Pons (tissue), 1 donor: ENCODE data around the gene BCKDHB.

Source experiments
- DNase-seq: peaks from one replicate; pipeline ENCODE4 v3.0.0-alpha.2; 2016; ENCODE audit warnings: low spot score

BCKDHB gene

GRCh38 chr6:80151635-80152034 lies 45.2 kb downstream of the BCKDHB start:
- no peak for DNase-seq

GRCh38 chr6:80154160-80154559 lies 47.7 kb downstream of the BCKDHB start:
- no peak for DNase-seq

DNA sequence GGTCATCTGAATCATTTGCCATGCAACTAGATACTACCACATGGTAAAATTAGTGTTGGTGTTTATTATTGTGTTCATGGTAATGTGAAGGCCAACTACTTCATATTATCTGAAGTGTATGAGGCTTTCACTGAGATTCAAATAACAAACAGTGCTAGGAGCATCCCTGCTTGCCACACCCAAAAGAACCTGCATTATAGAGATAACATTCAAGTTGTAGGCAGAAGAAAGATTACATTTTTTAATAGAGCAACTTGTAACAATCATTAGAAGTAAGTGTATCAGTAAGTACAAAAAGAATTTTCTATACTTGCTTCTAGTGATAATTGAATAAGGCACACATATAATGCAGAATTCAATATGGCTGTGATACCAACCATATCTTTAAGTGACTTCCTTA lies 49.8 kb downstream of the BCKDHB start:
- DNase-seq: no peak

GRCh38 chr6:80158478-80158989 lies 52.1 kb downstream of the BCKDHB start:
- DNase-seq: no peak

GRCh38 chr6:80161434-80161833 lies 55.0 kb downstream of the BCKDHB start:
- no peak for DNase-seq

- DNase-seq: no peak
Measured at GRCh38 chr6:80163754-80164187, 57.3 kb downstream of the BCKDHB start.

- DNase-seq: no peak
Measured at GRCh38 chr6:80165143-80165542, 58.7 kb downstream of the BCKDHB start.

GRCh38 chr6:80165819-80166218 lies 59.3 kb downstream of the BCKDHB start:
- no peak for DNase-seq

- no peak for DNase-seq
Measured at GRCh38 chr6:80170433-80170832, 64.0 kb downstream of the BCKDHB start.

DNA sequence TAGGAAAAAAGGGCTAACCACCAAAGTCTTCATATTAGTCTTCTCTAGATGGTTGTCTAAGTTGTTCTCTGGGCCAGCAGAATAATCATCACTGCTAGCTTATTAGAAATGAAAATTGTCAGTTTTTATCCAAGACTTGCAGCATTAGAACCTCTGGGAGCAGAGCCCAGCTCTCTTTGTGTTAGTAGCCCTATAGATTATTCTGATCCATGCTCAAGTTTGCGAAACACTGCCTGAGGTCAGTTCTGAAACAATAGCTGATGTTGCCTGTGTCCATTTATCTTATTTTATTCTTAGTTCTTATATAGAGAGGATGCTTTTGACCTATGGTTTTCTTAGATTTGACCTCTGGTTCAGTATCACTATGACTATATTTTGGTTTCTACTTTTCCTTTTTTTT lies 66.9 kb downstream of the BCKDHB start:
- DNase-seq: no peak

DNA sequence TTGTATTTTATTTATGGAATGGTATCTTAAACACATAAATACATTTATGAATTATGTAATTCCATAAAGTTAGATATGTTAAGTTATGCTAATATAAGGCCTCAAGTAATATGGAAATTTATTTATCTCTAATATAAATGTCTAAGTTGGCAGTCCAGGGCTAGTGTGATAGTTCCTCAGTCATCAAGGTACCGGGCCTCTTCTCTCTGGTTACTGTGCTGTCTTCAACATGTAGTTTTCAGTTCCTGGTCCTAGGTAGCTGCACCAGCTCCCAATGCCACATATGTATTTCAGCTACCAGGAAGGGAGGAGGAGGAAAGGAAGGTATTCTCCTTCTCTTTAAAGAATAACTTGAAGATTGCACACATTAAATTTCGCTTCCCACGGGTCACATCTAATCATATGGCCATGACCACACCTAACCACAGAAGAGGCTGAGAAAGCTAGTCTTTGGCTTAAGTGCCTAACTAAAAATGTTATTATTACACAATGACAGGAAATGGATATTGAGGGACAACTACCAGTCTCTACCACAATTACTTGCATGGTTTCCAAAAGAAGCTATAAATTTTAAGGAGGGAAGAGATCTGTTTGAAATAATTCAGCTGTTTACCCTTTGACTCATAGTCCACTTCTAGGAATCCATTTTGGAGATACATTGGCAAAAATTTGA lies 68.6 kb downstream of the BCKDHB start:
- DNase-seq: no peak

GRCh38 chr6:80179695-80180094 lies 73.2 kb downstream of the BCKDHB start:
- DNase-seq: no peak

DNA sequence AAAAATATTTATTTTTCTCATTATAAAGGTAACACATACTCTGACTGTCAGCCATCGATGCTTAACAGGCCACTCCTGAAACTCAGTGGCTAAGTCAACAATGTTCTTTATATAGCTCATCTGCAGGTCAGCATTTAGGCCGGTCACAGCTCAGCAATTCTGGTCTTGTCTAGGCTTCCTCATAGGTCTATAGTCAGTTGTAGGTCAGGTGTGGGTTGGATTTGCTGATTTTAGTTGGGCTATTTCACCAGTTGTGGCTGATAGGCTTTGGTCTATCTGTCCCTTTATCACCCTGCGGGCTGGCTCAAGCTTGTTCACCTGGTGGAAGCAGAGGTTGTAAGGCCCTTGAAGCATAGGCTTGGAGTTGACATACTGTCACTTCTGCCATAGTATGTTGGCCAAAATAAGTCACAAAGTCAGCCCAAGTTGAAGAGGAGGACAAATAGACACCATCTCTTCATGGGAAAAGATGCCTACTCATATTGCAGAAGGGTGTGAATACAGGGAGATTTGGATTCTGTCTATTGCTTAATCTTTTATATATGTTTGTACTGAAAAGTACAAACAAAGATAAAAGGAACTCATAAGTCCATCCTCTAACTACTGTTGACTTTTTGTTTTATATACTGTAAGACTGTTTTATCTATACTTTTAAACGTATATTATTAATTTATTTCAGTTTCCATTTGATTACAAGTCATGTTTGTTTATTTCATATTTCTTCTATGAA lies 75.0 kb downstream of the BCKDHB start:
- no peak for DNase-seq

DNA sequence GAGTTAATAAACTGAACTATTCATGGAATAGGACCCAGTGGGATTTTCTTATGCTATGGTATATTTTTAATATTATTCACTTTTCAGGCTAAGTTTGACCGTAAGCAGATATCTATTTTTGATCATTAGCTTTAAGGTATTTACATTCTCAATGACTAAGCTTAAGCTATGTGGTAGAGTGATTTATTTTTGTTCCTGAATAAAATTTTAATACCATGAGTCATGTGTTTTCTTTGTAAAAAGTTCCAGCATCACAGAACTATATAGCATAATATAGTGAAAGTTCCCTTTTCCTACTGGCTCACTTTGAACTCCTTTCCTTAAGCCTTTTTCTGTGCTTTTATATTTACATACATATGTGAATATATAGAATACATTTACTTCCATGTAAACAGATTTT lies 75.8 kb downstream of the BCKDHB start:
- DNase-seq: no peak

DNA sequence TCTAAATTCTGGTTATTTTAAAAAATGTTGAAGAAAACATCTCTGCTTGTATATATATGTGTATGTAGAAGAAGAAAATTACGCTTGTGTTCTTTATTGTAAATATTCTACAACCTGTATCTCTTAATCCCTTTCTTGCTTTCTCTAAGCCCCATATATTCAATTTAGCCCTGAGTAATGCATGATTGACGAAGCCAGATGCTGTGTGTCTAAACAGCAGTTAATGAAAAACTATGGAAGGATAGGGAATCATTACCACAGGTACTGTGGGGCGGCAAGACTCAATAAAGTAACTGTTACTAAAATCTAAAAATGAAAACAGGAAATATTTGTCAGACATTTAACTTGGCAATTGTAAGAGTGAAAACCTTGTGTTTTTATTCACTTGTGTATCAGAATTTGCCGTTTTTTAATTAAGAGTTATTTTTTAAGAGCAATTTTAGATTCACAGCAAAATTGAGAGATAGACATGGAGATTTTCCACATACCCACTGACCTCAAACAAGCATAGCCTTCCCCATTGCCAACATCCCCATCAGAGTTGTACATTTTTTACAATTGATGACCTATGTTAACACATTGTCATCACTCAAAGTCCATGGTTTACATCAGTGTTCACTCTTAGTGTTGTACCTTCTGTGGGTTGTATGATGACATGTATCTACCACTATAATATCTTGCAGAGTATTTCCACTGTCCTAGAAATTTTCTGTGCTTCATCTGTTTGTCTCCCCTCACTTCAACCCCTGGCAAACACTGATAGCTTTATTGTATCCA lies 76.7 kb downstream of the BCKDHB start:
- no peak for DNase-seq

GRCh38 chr6:80185492-80185891 lies 79.0 kb downstream of the BCKDHB start:
- DNase-seq: no peak

DNA sequence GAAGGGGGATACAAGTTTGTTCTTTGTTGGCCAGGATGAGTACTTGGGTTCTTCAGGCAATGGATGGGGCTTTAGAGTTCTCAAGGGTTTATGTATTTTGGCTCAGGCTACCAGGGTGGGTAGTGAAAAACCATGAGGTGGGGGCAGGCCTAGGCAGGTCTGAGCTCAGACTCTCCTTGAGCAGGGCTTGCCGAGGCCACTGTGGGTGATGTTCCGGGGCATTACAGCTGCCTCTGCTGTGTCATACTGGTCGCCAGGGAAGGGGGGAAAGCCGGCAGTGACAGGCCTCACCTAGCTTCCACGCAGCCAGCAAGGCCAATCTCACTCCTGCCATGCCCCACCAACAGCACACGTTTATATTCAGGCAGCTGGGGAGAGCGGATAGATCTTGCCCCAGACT lies 79.6 kb downstream of the BCKDHB start:
- no peak for DNase-seq

DNA sequence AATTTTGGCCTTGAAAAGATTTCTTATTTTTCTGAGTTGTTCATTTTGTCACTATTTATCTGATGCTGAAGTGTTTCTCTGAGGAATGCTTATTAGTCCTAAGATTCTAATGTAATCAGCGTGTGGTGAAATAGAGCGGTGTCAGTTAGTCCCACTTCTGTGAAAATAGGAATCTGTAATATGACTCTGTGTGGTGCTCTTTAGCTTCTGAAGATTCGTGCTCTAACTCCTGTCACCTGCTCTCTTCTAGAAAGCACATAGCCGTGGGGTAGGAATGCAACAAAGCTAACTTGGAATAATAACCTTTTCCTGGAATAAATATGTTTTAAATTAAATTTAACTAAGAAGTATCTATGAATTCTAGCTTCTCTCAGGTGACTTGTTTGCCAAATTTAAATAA lies 90.4 kb downstream of the BCKDHB start:
- DNase-seq: no peak

DNA sequence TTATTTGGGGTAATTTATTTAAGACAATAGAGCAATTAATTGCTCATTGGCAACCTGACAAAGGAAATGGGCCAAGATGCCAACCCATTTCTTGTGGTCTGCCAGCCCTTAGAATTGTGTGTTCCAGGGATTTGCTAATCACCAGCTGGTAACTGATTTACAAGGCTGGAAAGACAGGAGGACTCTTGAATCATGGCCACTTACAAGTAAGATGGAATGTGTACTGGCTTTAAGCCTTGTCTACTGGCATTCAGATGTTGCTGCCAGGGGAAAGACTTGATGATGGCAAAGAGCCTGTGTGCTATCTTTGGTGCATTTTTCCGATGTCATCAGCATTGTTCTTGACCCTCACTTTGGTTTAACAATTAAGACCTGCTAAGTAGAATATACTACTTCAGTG lies 91.0 kb downstream of the BCKDHB start:
- peak; percentile 9 for DNase-seq

- no peak for DNase-seq
Measured at GRCh38 chr6:80197986-80198385, 91.5 kb downstream of the BCKDHB start.

- no peak for DNase-seq
Measured at GRCh38 chr6:80203283-80203682, 96.8 kb downstream of the BCKDHB start.

GRCh38 chr6:80205404-80205803 lies 98.9 kb downstream of the BCKDHB start:
- DNase-seq: no peak

- no peak for DNase-seq
Measured at GRCh38 chr6:80206758-80207157, 100.3 kb downstream of the BCKDHB start.
